Left lung (tissue), 10 donors: Measurements from ENCODE around the gene SSC5D. TPM values are rescaled to one million over a fixed set of nuclear protein-coding genes. Genes with fewer than 3 reads are reported as not detected.

Experiments used
- ATAC-seq: fragments of 200-7000 bp; cut with Tn5 transposase; one replicate; pipeline ENCODE4 v1.9.1; 2020; ENCODE audit warnings: moderate library complexity
- DNase-seq, 4 donors: peaks; one replicate each; pipeline ENCODE4 v3.0.0-alpha.2; 2013 to 2020
- H3K27ac ChIP-seq, 2 donors: fragments of 200-600 bp; sonication (generic) in 1 of 2; one replicate each; pipeline versions ENCODE4 v1.5.0 to v1.8.0; 2020 to 2021
- H3K27me3 ChIP-seq, 2 donors: fragments of 200-600 bp; sonication (generic) in 1 of 2; one replicate each; pipeline versions ENCODE4 v1.5.0 to v1.8.0; 2020 to 2021
- H3K36me3 ChIP-seq, 2 donors: fragments of 200-600 bp; sonication (generic) in 1 of 2; one replicate each; pipeline versions ENCODE4 v1.5.0 to v1.8.0; 2020 to 2021
- H3K4me1 ChIP-seq, 2 donors: fragments of 200-600 bp; one replicate each; pipeline ENCODE4 v1.8.0; 2021
- H3K4me3 ChIP-seq, 2 donors: fragments of 200-600 bp; sonication (generic) in 1 of 2; one replicate each; pipeline versions ENCODE4 v1.5.0 to v1.8.0; 2020 to 2021; ENCODE audit warnings: mild to moderate bottlenecking in 1 of 2
- H3K9me3 ChIP-seq, 2 donors: fragments of 200-600 bp; sonication (generic) in 1 of 2; one replicate each; pipeline versions ENCODE4 v1.5.0 to v1.8.0; 2020 to 2021
- intact Hi-C, 2 donors: fragments of 100-400 bp; cut with DNase I; formaldehyde crosslinking; loops; one replicate each; pipeline versions ENCODE4 v1.11.2 to v1.14.2; 2022
- polyA plus RNA-seq, 6 donors: library from polyadenylated mRNA; unstranded; fragments of 120-200 nt; gene quantifications; one replicate each; pipeline ENCODE4 v1.2.1, GENCODE V29; 2013; ENCODE audit not compliant: insufficient read length in 6 of 6
- total RNA-seq, 2 donors: library from RNA; stranded (reverse); fragmentation: NEBNext Ultra II Directional; extraction: Animal tissue kit (Norgen Biotek cat#: 25700); gene quantifications; one replicate each; pipeline ENCODE4 v1.2.1, GENCODE V29; 2021
- TF ChIP-seq, protein P1 (sequence below), 2 donors: fragments of 200-600 bp; sonication (generic) in 1 of 2; IDR thresholded peaks; one replicate each; pipeline versions ENCODE4 v1.5.0 to v1.8.0; 2021; ENCODE audit warnings: antibody characterized with exemption in 2 of 2
- donor health status: DM: no; HTN: yes; CAD: no.
- donor health status: DM: no; HTN: no; CAD: no.

Gene SSC5D
- total and polyA plus RNA-seq, 8 donors: 4.1 to 45.9 (median 8.0) TPM

DNA sequence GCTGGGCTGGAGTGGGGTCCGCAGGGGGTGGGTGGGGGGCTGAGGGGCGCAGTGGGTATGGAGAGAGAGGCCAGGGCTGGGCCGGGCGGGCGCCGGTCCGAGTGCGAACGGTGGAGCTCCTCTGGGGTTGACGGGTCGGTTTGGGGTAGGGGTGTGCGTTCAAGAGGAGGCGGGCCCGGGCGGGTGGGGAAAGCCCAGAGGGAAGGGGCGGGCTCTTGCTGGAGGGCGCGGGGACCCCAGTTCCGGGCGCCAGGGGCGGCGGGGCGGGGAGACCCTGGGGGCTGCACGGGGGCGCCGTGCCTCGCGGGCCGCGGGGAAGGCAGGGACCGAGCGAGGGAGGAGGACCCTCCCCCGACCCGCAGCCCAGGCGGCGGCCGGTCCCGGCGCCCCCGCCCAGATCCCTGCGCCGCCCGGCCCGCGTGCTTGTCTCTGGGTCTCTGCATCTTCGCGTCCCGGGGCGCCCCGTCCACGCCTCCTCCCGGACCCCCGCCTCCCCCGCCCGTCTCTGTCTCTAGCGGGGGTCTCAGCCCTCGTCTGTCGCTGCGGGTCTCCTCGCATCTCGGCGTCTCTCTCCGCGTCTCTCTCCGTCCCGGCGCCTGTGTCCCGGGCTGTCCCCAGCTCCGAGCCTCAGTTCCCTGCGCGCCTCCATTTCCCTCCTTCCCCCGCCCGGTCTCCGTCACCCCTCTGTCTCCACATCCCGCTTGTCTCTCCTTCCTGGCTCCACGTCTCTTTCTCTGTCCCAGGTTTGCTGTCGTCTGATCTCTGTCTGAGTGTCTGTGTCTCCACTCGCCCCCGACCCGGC, 36.9 kb upstream of the SSC5D start:
- no peak overlapping the region for H3K27ac ChIP-seq
- no peak overlapping the region for H3K4me3 ChIP-seq
- ATAC-seq (no peak), DNase-seq (no peak)
- no peaks in the 10 kb centered on the region for H3K9me3 ChIP-seq
- H3K36me3 ChIP-seq: peaks cover 0 to 8% of the 10 kb centered on the region in 2 donors
- H3K4me1 ChIP-seq: peaks cover 0 to 15% of the 10 kb centered on the region in 2 donors
- TF ChIP-seq, protein P1, sequence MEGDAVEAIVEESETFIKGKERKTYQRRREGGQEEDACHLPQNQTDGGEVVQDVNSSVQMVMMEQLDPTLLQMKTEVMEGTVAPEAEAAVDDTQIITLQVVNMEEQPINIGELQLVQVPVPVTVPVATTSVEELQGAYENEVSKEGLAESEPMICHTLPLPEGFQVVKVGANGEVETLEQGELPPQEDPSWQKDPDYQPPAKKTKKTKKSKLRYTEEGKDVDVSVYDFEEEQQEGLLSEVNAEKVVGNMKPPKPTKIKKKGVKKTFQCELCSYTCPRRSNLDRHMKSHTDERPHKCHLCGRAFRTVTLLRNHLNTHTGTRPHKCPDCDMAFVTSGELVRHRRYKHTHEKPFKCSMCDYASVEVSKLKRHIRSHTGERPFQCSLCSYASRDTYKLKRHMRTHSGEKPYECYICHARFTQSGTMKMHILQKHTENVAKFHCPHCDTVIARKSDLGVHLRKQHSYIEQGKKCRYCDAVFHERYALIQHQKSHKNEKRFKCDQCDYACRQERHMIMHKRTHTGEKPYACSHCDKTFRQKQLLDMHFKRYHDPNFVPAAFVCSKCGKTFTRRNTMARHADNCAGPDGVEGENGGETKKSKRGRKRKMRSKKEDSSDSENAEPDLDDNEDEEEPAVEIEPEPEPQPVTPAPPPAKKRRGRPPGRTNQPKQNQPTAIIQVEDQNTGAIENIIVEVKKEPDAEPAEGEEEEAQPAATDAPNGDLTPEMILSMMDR (IDR thresholded peaks at IDR 0.05): no peak
- H3K27me3 ChIP-seq: peaks cover 21 to 49% of the 10 kb centered on the region in 2 donors
- intact Hi-C loops: no loop called here

DNA sequence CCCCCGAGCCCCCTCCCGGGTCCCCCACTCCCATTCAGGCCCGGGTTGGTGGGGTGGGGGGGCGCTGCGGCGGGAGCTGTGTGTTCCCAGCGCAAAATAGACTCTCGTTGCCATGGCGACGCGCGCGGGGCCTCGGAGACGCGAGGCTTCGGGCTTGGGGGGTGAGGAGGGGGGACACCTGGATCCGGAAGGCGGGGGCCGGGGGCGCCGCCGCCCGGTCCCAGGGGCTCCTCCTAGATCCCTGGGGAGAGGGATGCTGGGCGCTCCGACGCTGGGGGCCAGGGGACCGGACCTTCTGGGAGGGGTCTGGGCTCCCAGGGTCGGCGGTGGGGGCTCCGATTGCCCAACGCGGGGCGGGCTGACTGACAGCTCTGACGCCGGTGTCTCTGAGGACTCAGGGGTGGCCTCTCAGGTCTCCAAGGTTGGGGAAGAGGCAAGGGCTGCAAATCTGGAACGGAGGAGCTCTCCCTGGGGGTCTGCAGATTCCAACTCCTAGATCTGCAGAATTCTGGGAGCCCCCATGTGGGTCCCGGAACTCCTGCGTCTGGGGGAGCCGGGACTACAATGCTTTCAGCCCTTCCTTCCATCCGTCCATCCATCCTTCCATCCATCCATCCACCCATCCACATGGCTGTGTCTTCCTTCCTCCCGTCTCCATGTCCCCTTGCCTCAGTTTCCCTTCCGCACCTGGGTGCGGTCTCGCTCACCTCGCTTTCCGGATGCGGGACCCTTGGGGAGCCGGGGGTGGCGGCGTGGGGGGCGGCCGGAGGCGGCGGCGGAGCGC, 36.1 kb upstream of the SSC5D start:
- Histone ChIP-seq H3K27ac (no peak overlapping the region), H3K27me3 (peaks cover 21 to 42% of the 10 kb centered on the region in 2 donors), H3K4me1 (peaks cover 0 to 15% of the 10 kb centered on the region in 2 donors), H3K36me3 (peaks cover 0 to 8% of the 10 kb centered on the region in 2 donors), H3K9me3 (no peaks in the 10 kb centered on the region), H3K4me3 (no peak overlapping the region)
- ATAC-seq (no peak), DNase-seq (peak in 2 of 4 donors; percentile 29 to 57)
- intact Hi-C loops: no loop called here
- TF ChIP-seq, protein P1 (IDR thresholded peaks at IDR 0.05): no peak

DNA sequence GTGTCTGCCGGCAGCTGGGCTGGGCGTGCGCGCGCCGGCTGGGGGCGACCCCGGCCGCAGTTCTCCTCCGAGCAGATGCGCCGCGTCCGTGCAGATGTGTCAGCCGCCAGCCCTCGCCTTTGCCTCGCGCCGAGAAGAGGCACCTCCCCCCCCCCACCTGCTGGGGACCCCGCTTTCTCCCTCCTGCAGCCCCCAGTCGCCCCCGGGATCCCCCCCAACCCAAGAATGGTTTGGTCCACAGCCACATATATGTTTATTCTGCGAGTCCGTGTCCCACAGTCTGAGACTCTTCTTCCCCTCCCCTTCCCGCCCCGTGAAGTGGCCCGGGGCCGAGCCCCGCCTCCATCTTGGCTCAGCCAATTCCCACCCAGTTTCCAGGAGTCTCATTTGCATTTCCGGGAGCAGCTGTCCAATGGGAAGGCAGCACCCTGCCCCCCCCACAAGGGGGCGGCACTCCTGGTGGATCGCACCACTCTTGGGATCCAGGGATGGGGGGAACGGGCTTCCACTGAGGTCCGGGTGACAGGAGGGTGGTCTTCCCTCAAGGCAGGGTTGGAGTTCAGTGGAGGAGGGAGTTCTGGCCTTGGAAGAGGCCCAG, 35.4 kb upstream of the SSC5D start:
- Histone ChIP-seq H3K9me3 (no peaks in the 10 kb centered on the region), H3K36me3 (peaks cover 0 to 8% of the 10 kb centered on the region in 2 donors), H3K4me3 (no peak overlapping the region), H3K27me3 (peaks cover 21 to 35% of the 10 kb centered on the region in 2 donors), H3K27ac (no peak overlapping the region), H3K4me1 (peaks cover 0 to 15% of the 10 kb centered on the region in 2 donors)
- TF ChIP-seq, protein P1 (IDR thresholded peaks at IDR 0.05): no peak
- ATAC-seq: peak; percentile 70
- peak in 3 of 4 donors; percentile 64 to 89 (median 76) for DNase-seq
- intact Hi-C loops: no loop called here

DNA sequence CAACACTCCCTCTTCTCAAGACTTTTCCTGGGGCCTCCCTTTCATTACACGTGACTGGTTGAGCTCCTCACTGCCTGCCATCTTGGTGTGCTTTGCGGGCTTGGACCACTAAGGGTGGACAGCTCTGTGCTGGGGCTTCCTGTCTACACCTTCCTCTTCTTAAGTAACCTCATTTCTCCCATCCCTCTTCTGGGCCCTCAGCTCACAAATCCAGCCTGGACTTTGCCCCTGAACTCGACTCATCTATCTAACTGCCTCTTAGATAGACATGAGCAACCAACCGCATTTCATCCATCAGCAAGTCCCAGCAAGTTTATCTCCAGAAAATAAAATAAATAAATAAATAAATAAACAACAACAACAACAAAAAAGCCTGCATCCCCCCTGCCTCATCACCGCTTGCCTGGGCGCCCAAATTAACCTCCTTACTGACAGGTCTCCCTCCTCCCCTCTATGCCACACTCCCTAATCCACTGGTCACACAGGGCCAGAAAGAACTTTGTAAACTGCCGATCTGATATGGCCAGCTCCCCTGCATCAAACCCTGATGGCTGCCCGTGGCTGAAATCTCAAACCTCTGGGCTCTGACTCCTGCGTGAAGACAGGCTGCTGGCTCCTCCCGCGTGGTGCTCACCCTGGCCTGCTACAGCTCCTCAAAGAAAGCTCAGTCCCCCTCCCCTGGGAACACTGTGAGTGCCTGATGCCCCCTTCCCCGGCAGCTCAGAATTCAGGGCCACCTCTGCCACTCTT, 34.5 kb upstream of the SSC5D start:
- H3K4me3 ChIP-seq: no peak overlapping the region
- ATAC-seq (no peak), DNase-seq (peak in 1 of 4 donors; percentile 34)
- peaks cover 0 to 15% of the 10 kb centered on the region in 2 donors for H3K4me1 ChIP-seq
- no peaks in the 10 kb centered on the region for H3K9me3 ChIP-seq
- intact Hi-C loops: no loop called here
- peaks cover 21 to 35% of the 10 kb centered on the region in 2 donors for H3K27me3 ChIP-seq
- no peak overlapping the region for H3K27ac ChIP-seq
- H3K36me3 ChIP-seq: peaks cover 0 to 8% of the 10 kb centered on the region in 2 donors
- TF ChIP-seq, protein P1 (IDR thresholded peaks at IDR 0.05): no peak
